Activated B cell treated with CpG ODN at 0.5 μM for 24 hours (primary cell): ENCODE data around the gene TMEM120A. TPM values are rescaled to one million over a fixed set of nuclear protein-coding genes. Genes with fewer than 3 reads are reported as not detected.
A peak's percentile ranks its signal among the peaks of the same experiment; 100 is the strongest.
"Not testable (repeated sequence)": the region's sequence is repeated elsewhere in the genome, so short reads cannot be mapped to it uniquely, and the experiment has no call there.

ENCODE experiments used
- ATAC-seq: fragments of 200-7000 bp; cut with Tn5 transposase; one replicate; pipeline ENCODE4 v1.10.0; 2021; ENCODE audit warnings: low read depth, mild to moderate bottlenecking, moderate library complexity
- CTCF ChIA-PET: fragments of 350-600 bp; sonication (Branson Sonifier 250); formaldehyde crosslinking; loops from one replicate; lab custom pipeline; 2021; ENCODE audit warnings: antibody characterized with exemption; lab: Charles Lee
- POLR2A ChIA-PET: fragments of 350-600 bp; sonication (Branson Sonifier 250); formaldehyde crosslinking; loops from one replicate; lab custom pipeline; 2021; ENCODE audit warnings: antibody characterized with exemption; lab: Charles Lee
- DNase-seq: peaks from one replicate; pipeline ENCODE4 v3.0.0; 2022
- H3K27ac Mint-ChIP-seq: one replicate; pipeline ENCODE4 v1.8.0; 2020; ENCODE audit warnings: mixed read lengths
- H3K27me3 Mint-ChIP-seq: one replicate; pipeline ENCODE4 v1.8.0; 2021; ENCODE audit warnings: mixed read lengths
- H3K36me3 Mint-ChIP-seq: one replicate; pipeline ENCODE4 v1.8.0; 2021; ENCODE audit warnings: low read depth, mixed read lengths
- H3K4me1 Mint-ChIP-seq: one replicate; pipeline ENCODE4 v1.8.0; 2021; ENCODE audit warnings: mixed read lengths
- H3K4me3 Mint-ChIP-seq: one replicate; pipeline ENCODE4 v1.8.0; 2020; ENCODE audit warnings: mild to moderate bottlenecking, mixed read lengths
- H3K9me3 Mint-ChIP-seq: one replicate; pipeline ENCODE4 v1.8.0; 2020; ENCODE audit warnings: mixed read lengths
- CTCF ChIP-seq: fragments of 200-600 bp; IDR thresholded peaks from one replicate; pipeline ENCODE4 v1.8.0; 2022; ENCODE audit warnings: antibody characterized with exemption, mild to moderate bottlenecking
- intact Hi-C: fragments of 100-400 bp; cut with micrococcal nuclease; formaldehyde crosslinking; loops from one replicate; pipeline ENCODE4 v1.15.1; 2024
- total RNA-seq: library from RNA; stranded (reverse); gene quantifications from 2 replicates; pipeline ENCODE4 v1.2.3, GENCODE V29; 2022

TMEM120A gene
- total RNA-seq, 1 donor from 2014 or later: 104 TPM

DNA sequence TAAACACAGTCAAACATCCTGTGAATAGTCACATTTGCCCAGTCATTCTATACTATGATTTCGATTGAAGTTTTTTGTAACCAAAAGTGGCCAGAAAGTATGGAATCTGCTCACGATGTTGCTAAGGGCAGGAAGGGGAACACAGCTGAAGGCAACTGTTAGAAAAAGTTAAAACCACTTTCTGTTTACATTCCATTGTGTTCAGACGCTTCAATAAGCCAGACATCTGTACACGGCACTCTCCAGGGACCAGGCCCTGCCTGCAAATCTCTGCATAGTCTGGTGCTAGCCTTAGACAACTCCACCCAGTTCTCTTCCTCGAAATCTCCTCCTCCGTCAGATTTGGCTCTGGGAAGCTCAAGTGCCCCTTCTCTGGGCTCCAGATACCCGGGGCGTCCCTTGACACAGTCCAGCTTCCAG is 17.1 kb upstream of the TMEM120A start:
- DNase-seq (no peak), ATAC-seq (peak; percentile 61)
- Mint-ChIP-seq H3K36me3 (peaks cover 29% of the 10 kb centered on the region), H3K4me1 (peaks cover 43% of the 10 kb centered on the region), H3K27me3 (no peaks in the 10 kb centered on the region), H3K4me3 (no peak overlapping the region), H3K27ac (peak overlapping the region; percentile 51), H3K9me3 (no peaks in the 10 kb centered on the region)
- ChIA-PET POLR2A (interaction anchor here (0.5 to 1.5 kb wide), 4 partner anchors 9 to 23 kb away, joined by 3 to 4 read pairs (median 4); partner anchors contain the start of gene TMEM120A), CTCF (interaction anchor here (1.2 kb wide), 1 partner anchor 9 kb away, joined by 8 read pairs; no protein-coding TSS in a partner anchor)
- no peak for TF ChIP-seq CTCF
- intact Hi-C loops: no loop called here

- DNase-seq (no peak), ATAC-seq (no peak)
- Mint-ChIP-seq H3K4me1 (peaks cover 42% of the 10 kb centered on the region), H3K9me3 (no peaks in the 10 kb centered on the region), H3K27me3 (no peaks in the 10 kb centered on the region), H3K36me3 (peaks cover 30% of the 10 kb centered on the region), H3K4me3 (peak overlapping the region; percentile 61), H3K27ac (peak overlapping the region; percentile 83)
- TF ChIP-seq CTCF: no peak
- ChIA-PET CTCF (interaction anchor here (0.7 to 1.2 kb wide), 2 partner anchors 144 to 393 kb away, joined by 3 to 4 read pairs; no protein-coding TSS in a partner anchor), POLR2A (interaction anchor here (0.9 to 1.5 kb wide), 8 partner anchors 10 to 132 kb away, joined by 3 to 14 read pairs (median 4); partner anchors contain the start of genes MDH2, POR, STYXL1 and TMEM120A)
- intact Hi-C loops: no loop called here
Observed at GRCh38 chr7:76009672-76010600, 15.5 kb upstream of the TMEM120A start.

DNA sequence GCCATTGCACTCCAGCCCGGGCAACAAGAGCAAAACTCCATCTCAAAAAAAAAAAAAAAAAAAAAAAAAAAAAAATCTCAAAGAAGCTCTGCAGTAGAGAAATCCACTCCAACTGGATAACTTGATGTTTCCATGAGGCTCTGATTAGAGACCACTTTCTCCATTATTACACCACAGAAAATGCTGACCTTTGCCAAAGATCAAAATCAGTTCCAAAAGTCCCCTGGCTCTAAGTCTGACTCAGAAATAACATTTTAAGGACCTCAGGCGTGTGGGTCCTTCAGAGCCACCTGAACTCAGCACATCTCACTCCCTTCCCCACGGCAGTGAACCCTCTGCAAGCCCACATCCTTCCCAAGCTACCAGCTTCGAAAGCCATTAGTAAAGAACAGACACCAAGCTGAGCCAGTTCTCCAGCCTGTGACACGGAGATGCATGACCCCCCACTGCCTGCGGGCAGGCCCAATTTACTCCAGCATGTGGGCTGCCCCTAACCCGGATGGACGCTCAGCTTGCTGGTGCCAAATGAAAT is 13.8 kb upstream of the TMEM120A start:
- peak; percentile 41 for ATAC-seq
- peaks cover 42% of the 10 kb centered on the region for H3K4me1 Mint-ChIP-seq
- intact Hi-C loops: no loop called here
- no peak for DNase-seq
- peaks cover 29% of the 10 kb centered on the region for H3K36me3 Mint-ChIP-seq
- H3K27me3 Mint-ChIP-seq: no peaks in the 10 kb centered on the region
- CTCF ChIA-PET: interaction anchor here (1.3 kb wide), 1 partner anchor 12 kb away, joined by 3 read pairs; no protein-coding TSS in a partner anchor
- POLR2A ChIA-PET: interaction anchor here (0.6 to 1.6 kb wide), 11 partner anchors 11 to 390 kb away, joined by 4 to 14 read pairs (median 6); partner anchors contain the start of genes MDH2, STYXL1 and TMEM120A
- H3K27ac Mint-ChIP-seq: peak overlapping the region; percentile 83
- peak overlapping the region; percentile 55 for H3K4me3 Mint-ChIP-seq
- no peaks in the 10 kb centered on the region for H3K9me3 Mint-ChIP-seq
- TF ChIP-seq CTCF: no peak

GRCh38 chr7:76005004-76005403 is 10.6 kb upstream of the TMEM120A start:
- CTCF ChIA-PET, DNase-seq, intact Hi-C loops, H3K27ac Mint-ChIP-seq, ATAC-seq, H3K4me3 Mint-ChIP-seq, H3K9me3 Mint-ChIP-seq, H3K27me3 Mint-ChIP-seq, POLR2A ChIA-PET: not testable (repeated sequence)
- H3K4me1 Mint-ChIP-seq: peaks cover 20% of the 10 kb centered on the region
- H3K36me3 Mint-ChIP-seq: peaks cover 32% of the 10 kb centered on the region

- Mint-ChIP-seq H3K27ac (no peak overlapping the region), H3K4me3 (no peak overlapping the region), H3K27me3 (no peaks in the 10 kb centered on the region), H3K9me3 (no peaks in the 10 kb centered on the region), H3K36me3 (peaks cover 41% of the 10 kb centered on the region), H3K4me1 (peaks cover 3% of the 10 kb centered on the region)
- ATAC-seq (no peak), DNase-seq (no peak)
- TF ChIP-seq CTCF: no peak
- POLR2A ChIA-PET: no interaction called here
- CTCF ChIA-PET: no interaction called here
- intact Hi-C loops: no loop called here
Observed at GRCh38 chr7:76003351-76003750, 9.0 kb upstream of the TMEM120A start.
